Ovary (tissue), 9 donors: ENCODE results near the gene RGMA. TPM values are rescaled to one million over a fixed set of nuclear protein-coding genes. Genes with fewer than 3 reads are reported as not detected.

Experiments used
- DNase-seq, 5 donors: peaks; one replicate each; pipeline ENCODE4 v3.0.0-alpha.2; 2019 to 2020
- H3K27ac ChIP-seq, 2 donors: fragments of 200-600 bp; one replicate each; pipeline versions ENCODE4 v1.5.1 to v1.8.0; 2019 to 2022
- H3K27me3 ChIP-seq: fragments of 200-600 bp; one replicate; pipeline ENCODE4 v1.8.0; 2022
- H3K36me3 ChIP-seq: fragments of 200-600 bp; sonication (generic); one replicate; pipeline ENCODE4 v1.5.1; 2019
- H3K4me1 ChIP-seq: one replicate; pipeline ENCODE4 v1.8.1; 2013; ENCODE audit warnings: mild to moderate bottlenecking, moderate library complexity; ENCODE audit not compliant: insufficient read depth
- H3K4me3 ChIP-seq: fragments of 200-600 bp; sonication (generic); one replicate; pipeline ENCODE4 v1.5.1; 2017
- H3K9me3 ChIP-seq, 2 donors: fragments of 200-600 bp in 1 of 2; sonication (generic) in 1 of 2; one replicate each; pipeline versions ENCODE4 v1.5.1 to v1.8.1; 2013 to 2019; ENCODE audit warnings: mild to moderate bottlenecking in 1 of 2, moderate library complexity in 1 of 2
- EP300 ChIP-seq: sonication (generic); formaldehyde crosslinking; IDR thresholded peaks from one replicate; pipeline ENCODE4 v1.6.1; 2017; ENCODE audit warnings: antibody characterized with exemption
- POLR2A ChIP-seq: fragments of 450-650 bp; IDR thresholded peaks from one replicate; pipeline ENCODE4 v1.6.1; 2017; ENCODE audit warnings: antibody characterized with exemption, mild to moderate bottlenecking, moderate library complexity
- WGBS, 3 donors: extraction: QIAGEN DNeasy Blood & Tissue Kit in 1 of 3; methylation state at CpG; one replicate each; pipeline versions ENCODE4 v1.1.5 to v1.1.7; 2013 to 2017; 5-methylcytosine and 5-hydroxymethylcytosine counted together
- intact Hi-C, 4 donors: fragments of 100-400 bp; cut with DNase I; formaldehyde crosslinking; loops; one replicate each; pipeline versions ENCODE4 v1.11.0 to v1.15.1; 2022 to 2023
- polyA plus RNA-seq, 2 donors: library from polyadenylated mRNA; stranded (reverse); fragments of 200-250 nt in 1 of 2; fragments of 350-450 nt in 1 of 2; fragmentation: Illumina TruSeq in 1 of 2; extraction: RNeasy Lipid Tissue Mini Kit (QIAGEN cat#74804) in 1 of 2; gene quantifications; one replicate each; pipeline ENCODE4 v1.2.3, GENCODE V29; 2013 to 2014
- total RNA-seq, 7 donors: library from RNA; depleted of rRNA in 2 of 7; stranded (reverse); fragments of >200 nt in 2 of 7; fragmentation: NEBNext Ultra II Directional in 3 of 7; extraction: Animal tissue kit (Norgen Biotek cat#: 25700) in 3 of 7; gene quantifications; one replicate each; pipeline versions ENCODE4 v1.1.0 to v1.2.4, GENCODE V29; 2016 to 2023
- TF ChIP-seq, protein P1 (sequence below), 3 donors: fragments of 450-650 bp in 2 of 3; fragments of 200-600 bp in 1 of 3; IDR thresholded peaks; one replicate each; pipeline versions ENCODE4 v1.5.1 to v1.8.0; 2016 to 2022; ENCODE audit warnings: antibody characterized with exemption in 3 of 3, mild to moderate bottlenecking in 1 of 3
- donor health status: DM: no; HTN: no; CAD: no; lungs with moderate emphysema.
- donor health status: DM: no; HTN: no; CAD: no.
- donor health status: Bipolar disorder and iron deficiency.
- donor health status: DM: yes; HTN: yes; CAD: no.
- donor health status: DM: no; HTN: no; CAD: no.
- donor health status: DM: yes; HTN: yes; CAD: no.

RGMA gene
- total and polyA plus RNA-seq, 9 donors: 2.8 to 47.6 (median 31.6) TPM

DNA sequence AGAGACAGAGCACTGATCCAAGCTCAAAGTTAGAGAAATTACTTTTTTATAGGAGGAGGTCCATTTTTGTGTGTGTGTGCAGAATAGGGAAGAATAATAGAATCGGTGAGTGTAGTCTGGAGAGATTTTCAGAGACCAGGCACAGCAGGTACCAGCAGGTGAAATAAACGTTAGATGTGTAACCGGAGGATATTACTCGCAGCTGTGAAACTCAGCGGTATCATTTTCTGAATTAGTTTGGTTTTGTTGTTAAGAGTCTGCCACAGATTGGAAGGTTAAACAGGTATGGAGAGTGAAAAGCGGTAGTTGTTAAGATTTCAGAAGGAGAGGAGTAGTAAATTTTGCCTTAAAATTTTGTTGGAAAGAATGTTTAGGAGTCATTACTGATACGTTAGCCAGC, 69.9 kb downstream of the RGMA start:
- DNase-seq: no peak
- no peak for TF ChIP-seq POLR2A
- no peak for TF ChIP-seq EP300
- TF ChIP-seq, protein P1, sequence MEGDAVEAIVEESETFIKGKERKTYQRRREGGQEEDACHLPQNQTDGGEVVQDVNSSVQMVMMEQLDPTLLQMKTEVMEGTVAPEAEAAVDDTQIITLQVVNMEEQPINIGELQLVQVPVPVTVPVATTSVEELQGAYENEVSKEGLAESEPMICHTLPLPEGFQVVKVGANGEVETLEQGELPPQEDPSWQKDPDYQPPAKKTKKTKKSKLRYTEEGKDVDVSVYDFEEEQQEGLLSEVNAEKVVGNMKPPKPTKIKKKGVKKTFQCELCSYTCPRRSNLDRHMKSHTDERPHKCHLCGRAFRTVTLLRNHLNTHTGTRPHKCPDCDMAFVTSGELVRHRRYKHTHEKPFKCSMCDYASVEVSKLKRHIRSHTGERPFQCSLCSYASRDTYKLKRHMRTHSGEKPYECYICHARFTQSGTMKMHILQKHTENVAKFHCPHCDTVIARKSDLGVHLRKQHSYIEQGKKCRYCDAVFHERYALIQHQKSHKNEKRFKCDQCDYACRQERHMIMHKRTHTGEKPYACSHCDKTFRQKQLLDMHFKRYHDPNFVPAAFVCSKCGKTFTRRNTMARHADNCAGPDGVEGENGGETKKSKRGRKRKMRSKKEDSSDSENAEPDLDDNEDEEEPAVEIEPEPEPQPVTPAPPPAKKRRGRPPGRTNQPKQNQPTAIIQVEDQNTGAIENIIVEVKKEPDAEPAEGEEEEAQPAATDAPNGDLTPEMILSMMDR (IDR thresholded peaks at IDR 0.05): no peak
- 92 to 93% (median 92%) methylated on average over 7 of the region's 7 CpGs for WGBS, 3 donors
- intact Hi-C loops: no loop called here
- Histone ChIP-seq H3K27me3 (no peaks in the 10 kb centered on the region), H3K4me1 (no peaks in the 10 kb centered on the region), H3K36me3 (no peaks in the 10 kb centered on the region), H3K4me3 (no peak overlapping the region), H3K27ac (no peak overlapping the region), H3K9me3 (no peaks in the 10 kb centered on the region)

GRCh38 chr15:93018574-93018973, 70.4 kb downstream of the RGMA start:
- H3K4me3 ChIP-seq: no peak overlapping the region
- H3K4me1 ChIP-seq: no peaks in the 10 kb centered on the region
- intact Hi-C loops: no loop called here
- no peaks in the 10 kb centered on the region for H3K36me3 ChIP-seq
- no peaks in the 10 kb centered on the region for H3K9me3 ChIP-seq
- TF ChIP-seq EP300: no peak
- TF ChIP-seq POLR2A: no peak
- TF ChIP-seq, protein P1 (IDR thresholded peaks at IDR 0.05): no peak
- WGBS, 3 donors: 72 to 85% (median 81%) methylated on average over 4 of the region's 4 CpGs
- H3K27me3 ChIP-seq: no peaks in the 10 kb centered on the region
- no peak for DNase-seq
- no peak overlapping the region for H3K27ac ChIP-seq

GRCh38 chr15:93017526-93017925, 71.5 kb downstream of the RGMA start:
- intact Hi-C loops: no loop called here
- TF ChIP-seq POLR2A: no peak
- TF ChIP-seq, protein P1 (IDR thresholded peaks at IDR 0.05): no peak
- no peak for TF ChIP-seq EP300
- H3K27me3 ChIP-seq: no peaks in the 10 kb centered on the region
- WGBS, 3 donors: 90 to 93% (median 92%) methylated on average over 6 of the region's 6 CpGs
- no peak for DNase-seq
- no peaks in the 10 kb centered on the region for H3K9me3 ChIP-seq
- no peaks in the 10 kb centered on the region for H3K36me3 ChIP-seq
- H3K4me1 ChIP-seq: no peaks in the 10 kb centered on the region
- no peak overlapping the region for H3K4me3 ChIP-seq
- no peak overlapping the region for H3K27ac ChIP-seq

GRCh38 chr15:93012786-93013185, 76.2 kb downstream of the RGMA start:
- DNase-seq: no peak
- Histone ChIP-seq H3K36me3 (no peaks in the 10 kb centered on the region), H3K4me1 (no peaks in the 10 kb centered on the region), H3K4me3 (no peak overlapping the region), H3K27ac (no peak overlapping the region), H3K27me3 (no peaks in the 10 kb centered on the region), H3K9me3 (no peaks in the 10 kb centered on the region)
- 87 to 96% (median 94%) methylated on average over 1 of the region's 1 CpG for WGBS, 3 donors
- TF ChIP-seq, protein P1 (IDR thresholded peaks at IDR 0.05): no peak
- no peak for TF ChIP-seq POLR2A
- intact Hi-C loops: no loop called here

DNA sequence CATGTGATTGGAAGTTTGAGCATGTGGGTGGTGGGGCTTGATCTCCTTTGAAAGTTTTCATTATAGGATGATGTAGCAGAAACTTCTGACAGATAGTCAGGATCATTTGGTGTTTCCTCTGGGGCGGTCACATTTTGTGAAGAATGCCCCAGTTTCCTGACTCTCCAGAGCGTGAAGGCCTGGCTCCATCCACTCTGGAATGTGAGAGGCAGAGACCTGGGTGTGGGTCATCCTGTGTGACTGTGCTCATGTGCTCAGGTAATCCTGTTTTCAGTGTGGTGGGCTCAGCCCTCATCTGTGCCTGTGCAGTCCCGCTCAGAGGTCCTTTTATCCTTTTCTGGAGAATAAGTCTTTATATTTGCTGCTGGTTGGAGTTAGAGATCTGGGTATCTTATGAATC, 81.0 kb downstream of the RGMA start:
- Histone ChIP-seq H3K27me3 (no peaks in the 10 kb centered on the region), H3K4me1 (no peaks in the 10 kb centered on the region), H3K9me3 (no peaks in the 10 kb centered on the region), H3K36me3 (no peaks in the 10 kb centered on the region), H3K4me3 (no peak overlapping the region), H3K27ac (no peak overlapping the region)
- WGBS, 3 donors: 94 to 95% (median 94%) methylated on average over 3 of the region's 3 CpGs
- intact Hi-C loops: no loop called here
- no peak for DNase-seq
- TF ChIP-seq, protein P1 (IDR thresholded peaks at IDR 0.05): no peak
- no peak for TF ChIP-seq EP300
- no peak for TF ChIP-seq POLR2A
